GM06990 (cell line): Measurements from ENCODE around the gene VDR.
"Not testable (repeated sequence)": the region's sequence is repeated elsewhere in the genome, so short reads cannot be mapped to it uniquely, and the experiment has no call there.

Experiments
- DNase-seq: peaks from one replicate; pipeline ENCODE4 v3.0.0-alpha.2; 2011; ENCODE audit not compliant: insufficient read length; ENCODE audit errors: extremely low read depth
- H3K27me3 ChIP-seq: replicated peaks from 2 replicates; pipeline ENCODE4 v1.6.0; 2011; ENCODE audit warnings: low read length; ENCODE audit not compliant: control insufficient read depth, insufficient read depth
- H3K36me3 ChIP-seq: 2 replicates; pipeline ENCODE4 v1.5.1; 2011; ENCODE audit warnings: low read length; ENCODE audit not compliant: control insufficient read depth, insufficient read depth
- H3K4me3 ChIP-seq: replicated peaks from 2 replicates; pipeline ENCODE4 v1.5.1; 2011; ENCODE audit warnings: low read depth, mild to moderate bottlenecking, control low read depth, low read length
- CTCF ChIP-seq: IDR thresholded peaks from 2 replicates; pipeline ENCODE4 v1.5.1; 2011; ENCODE audit warnings: low read length, control low read depth, mild to moderate bottlenecking, inconsistent platforms; ENCODE audit not compliant: insufficient read depth, poor library complexity, severe bottlenecking

VDR gene

DNA sequence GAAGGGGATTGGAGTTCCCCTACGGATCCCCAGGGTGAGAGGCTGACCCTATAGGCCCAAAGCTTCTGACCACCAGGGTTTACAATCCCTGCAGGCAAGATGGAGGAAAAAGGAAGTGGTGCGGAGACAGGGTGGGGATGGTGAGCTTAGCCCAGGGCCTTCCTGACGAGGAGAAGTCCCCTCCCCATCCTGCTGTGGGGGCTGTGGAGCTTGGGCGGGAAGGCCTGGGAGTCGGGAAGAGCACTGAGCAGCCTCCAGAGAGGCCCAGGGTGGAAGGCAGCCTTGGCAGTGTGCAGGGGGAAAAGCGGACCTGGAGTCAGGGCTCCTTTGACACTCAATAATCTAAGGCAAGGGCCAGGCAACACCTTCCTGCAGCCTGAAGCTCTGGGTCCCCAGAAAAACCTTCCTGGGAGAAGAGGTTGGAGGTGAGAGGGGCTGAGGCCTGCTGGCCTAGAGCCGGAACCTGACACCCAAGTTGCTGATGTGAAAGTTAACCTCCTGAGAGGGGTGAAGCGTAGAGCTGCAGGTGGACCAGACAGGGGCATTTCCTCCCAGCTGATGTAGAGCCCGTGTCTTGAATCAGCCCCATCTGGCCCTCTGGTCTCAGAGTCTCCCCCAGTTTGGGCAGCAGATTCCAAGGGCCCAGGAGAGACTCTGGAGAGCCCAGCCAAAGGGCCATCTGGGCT, 91.1 kb downstream of the VDR start:
- no peaks in the 10 kb centered on the region for H3K27me3 ChIP-seq
- TF ChIP-seq CTCF: no peak
- peak overlapping the region; percentile 27 for H3K4me3 ChIP-seq
- H3K36me3 ChIP-seq: no peaks in the 10 kb centered on the region
- no peak for DNase-seq

GRCh38 chr12:47812797-47813510, 91.8 kb downstream of the VDR start:
- H3K27me3 ChIP-seq: no peaks in the 10 kb centered on the region
- DNase-seq: peak; percentile 95
- TF ChIP-seq CTCF: peak; percentile 35
- peak overlapping the region; percentile 64 for H3K4me3 ChIP-seq
- no peaks in the 10 kb centered on the region for H3K36me3 ChIP-seq

DNA sequence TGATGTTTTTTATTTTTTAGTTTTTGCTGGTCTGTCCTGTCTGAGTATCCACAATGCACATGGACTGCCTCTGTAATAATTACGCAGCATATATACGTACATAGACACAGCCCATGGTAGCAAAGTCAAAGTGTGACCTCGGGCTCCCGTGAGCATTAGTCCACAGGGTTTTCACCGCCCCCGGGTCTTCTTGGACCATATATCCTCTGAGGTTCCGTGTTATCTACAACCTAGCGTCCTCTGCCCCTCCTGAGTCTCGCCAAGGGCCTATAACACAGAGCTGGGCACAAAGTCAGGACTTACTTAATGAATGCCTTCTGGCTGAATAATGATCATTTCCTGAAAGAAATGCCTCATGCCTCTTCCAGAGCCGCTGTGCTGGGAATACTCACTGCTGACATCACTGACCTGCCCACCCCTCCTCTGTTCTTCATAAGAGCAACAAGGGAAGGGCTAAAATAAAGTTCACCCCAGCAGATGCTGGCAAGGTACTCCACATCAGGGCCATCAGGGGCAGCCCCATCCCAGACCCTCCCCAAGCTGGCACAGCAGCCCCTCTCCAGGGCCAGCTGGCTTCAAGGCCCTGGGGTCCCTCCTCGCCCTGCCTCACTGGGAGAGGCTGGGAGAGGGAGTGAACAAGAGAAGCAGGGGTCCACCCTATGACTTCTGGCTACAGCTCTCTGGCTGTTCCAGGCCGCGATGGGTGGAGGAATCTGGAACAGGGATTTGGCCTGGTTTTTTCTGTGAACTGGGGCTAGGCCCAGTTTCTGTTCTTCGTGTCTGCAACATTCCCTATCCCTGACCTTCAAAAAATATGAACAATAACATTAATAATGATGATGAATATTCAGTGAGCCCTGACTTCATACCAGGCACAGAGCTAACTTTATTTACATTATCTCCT, 93.0 kb downstream of the VDR start:
- peak overlapping the region; percentile 64 for H3K4me3 ChIP-seq

DNA sequence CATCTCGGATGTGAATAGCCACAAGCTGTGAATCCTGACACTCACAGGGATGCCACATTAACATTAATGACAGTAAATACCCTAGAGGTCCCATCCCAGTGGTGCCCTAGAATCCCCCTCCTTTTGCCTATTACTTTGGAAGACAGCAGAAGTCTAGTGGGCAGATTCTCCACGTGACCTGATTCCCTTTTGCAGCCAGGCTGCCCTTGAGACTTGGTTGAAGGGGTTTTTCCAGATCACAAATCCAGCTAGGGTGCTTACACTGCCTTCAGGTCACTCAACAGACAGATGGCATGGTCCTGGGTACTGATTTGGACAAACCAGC, 93.8 kb downstream of the VDR start:
- no peak overlapping the region for H3K4me3 ChIP-seq
- H3K36me3 ChIP-seq: no peaks in the 10 kb centered on the region; the same call in none of the 2 replicates
- no peak for TF ChIP-seq CTCF
- H3K27me3 ChIP-seq: no peaks in the 10 kb centered on the region
- DNase-seq: no peak

More for the DNA sequence above, 93.0 kb downstream of the VDR start:
- H3K36me3 ChIP-seq: no peaks in the 10 kb centered on the region; the same call in none of the 2 replicates
- TF ChIP-seq CTCF: no peak
- no peaks in the 10 kb centered on the region for H3K27me3 ChIP-seq
- DNase-seq: no peak

GRCh38 chr12:47809518-47809917, 95.3 kb downstream of the VDR start:
- not testable (repeated sequence) for H3K27me3 ChIP-seq, H3K4me3 ChIP-seq, H3K36me3 ChIP-seq, DNase-seq
